GM21381 (cell line): Measurements from ENCODE around the gene SNX13.

Experiments used
- ATAC-seq: cut with Tn5 transposase; IDR thresholded peaks from one replicate; pipeline ENCODE4 v1.9.1; 2021; ENCODE audit warnings: mild to moderate bottlenecking, moderate library complexity; ENCODE audit not compliant: unreplicated experiment

The SNX13 gene

GRCh38 chr7:17948526-17949238, 8.4 kb upstream of the SNX13 start:
- ATAC-seq, result no peak

GRCh38 chr7:17947620-17948019, 7.3 kb upstream of the SNX13 start:
- no peak for ATAC-seq

GRCh38 chr7:17946591-17946990, 6.3 kb upstream of the SNX13 start:
- peak; percentile 68 for ATAC-seq

GRCh38 chr7:17944720-17945119, 4.4 kb upstream of the SNX13 start:
- no peak for ATAC-seq

- ATAC-seq, result no peak
Measured at GRCh38 chr7:17943006-17943405, 2.7 kb upstream of the SNX13 start.

GRCh38 chr7:17942231-17942630, 1.9 kb upstream of the SNX13 start:
- ATAC-seq, result no peak

GRCh38 chr7:17940951-17941431, 697 bp upstream of the SNX13 start:
- ATAC-seq, result no peak

GRCh38 chr7:17939606-17940301, 540 bp downstream of the SNX13 start:
- peak; percentile 28 for ATAC-seq

- no peak for ATAC-seq
Measured at GRCh38 chr7:17939211-17939605, 1.1 kb downstream of the SNX13 start.

- no peak for ATAC-seq
Measured at GRCh38 chr7:17937506-17938120, 2.7 kb downstream of the SNX13 start.

GRCh38 chr7:17936321-17936720, 4.0 kb downstream of the SNX13 start:
- ATAC-seq, result no peak

- ATAC-seq, result no peak
Measured at GRCh38 chr7:17934612-17935240, 5.6 kb downstream of the SNX13 start.

- no peak for ATAC-seq
Measured at GRCh38 chr7:17934094-17934493, 6.2 kb downstream of the SNX13 start.

- no peak for ATAC-seq
Measured at GRCh38 chr7:17932770-17933169, 7.5 kb downstream of the SNX13 start.

- no peak for ATAC-seq
Measured at GRCh38 chr7:17931069-17931468, 9.2 kb downstream of the SNX13 start.

- no peak for ATAC-seq
Measured at GRCh38 chr7:17930546-17930945, 9.7 kb downstream of the SNX13 start.

GRCh38 chr7:17929647-17930395, 10.5 kb downstream of the SNX13 start:
- ATAC-seq, result no peak

- no peak for ATAC-seq
Measured at GRCh38 chr7:17928055-17928454, 12.2 kb downstream of the SNX13 start.

- no peak for ATAC-seq
Measured at GRCh38 chr7:17921857-17922416, 18.4 kb downstream of the SNX13 start.

- ATAC-seq, result no peak
Measured at GRCh38 chr7:17917842-17918241, 22.5 kb downstream of the SNX13 start.
